ENCODE results near the gene NPAS3. TPM values are rescaled to one million over a fixed set of nuclear protein-coding genes. Genes with fewer than 3 reads are reported as not detected.

The NPAS3 gene
- total RNA-seq, 1 experiment from 2014 or later, result not detected

- Histone ChIP-seq H3K27ac (ENCODE audit: low read depth, low read length) (no peak overlapping the region), H2AFZ (ENCODE audit: low read depth, low read length, poor library complexity, severe bottlenecking) (no peak overlapping the region), H3K4me1 (ENCODE audit: control insufficient read depth in 1 of 2, insufficient read depth in 2 of 2, low read length in 2 of 2) (no peaks in the 10 kb centered on the region), H3K79me2 (ENCODE audit: insufficient read depth, low read length) (no peaks in the 10 kb centered on the region), H3K27me3 (ENCODE audit: insufficient read depth, low read length) (no peaks in the 10 kb centered on the region), H3K4me2 (ENCODE audit: low read length) (no peak overlapping the region), H3K9ac (ENCODE audit: low read length) (no peak overlapping the region), H4K20me1 (ENCODE audit: insufficient read depth) (no peaks in the 10 kb centered on the region), H3K9me2 (ENCODE audit: insufficient read depth) (no peaks in the 10 kb centered on the region), H3K4me3 (replicated peaks in 1 of 2; ENCODE audit: low read depth in 1 of 2, low read length in 2 of 2) (no peak overlapping the region), H3K36me3 (ENCODE audit: control insufficient read depth in 1 of 2, insufficient read depth in 2 of 2, low read length in 2 of 2) (no peaks in the 10 kb centered on the region), H3K9me3 (ENCODE audit: control insufficient read depth in 1 of 2, insufficient read depth in 1 of 2, low read depth in 1 of 2, low read length in 2 of 2) (peaks cover 0 to 4% of the 10 kb centered on the region in 2 experiments; a peak in 1 of 4 replicates)
- intact Hi-C loops (cut with micrococcal nuclease), result no loop called here
- TF ChIP-seq ELF1 (IDR thresholded peaks at IDR 0.05; ENCODE audit: borderline replicate concordance, low read depth) (no peak), SP1 (IDR thresholded peaks at IDR 0.05; ENCODE audit: low read depth) (no peak), EZH2 (IDR thresholded peaks at IDR 0.05) (no peak), MAX (IDR thresholded peaks at IDR 0.05) (no peak), REST (IDR thresholded peaks at IDR 0.05; ENCODE audit: low read depth) (no peak), SRF (IDR thresholded peaks at IDR 0.05; ENCODE audit: low read depth) (no peak), ZNF274 (IDR thresholded peaks at IDR 0.05; ENCODE audit: low read depth, low read length) (no peak), CBX3 (IDR thresholded peaks at IDR 0.05; ENCODE audit: low read depth) (no peak), YY1 (IDR thresholded peaks at IDR 0.05; ENCODE audit: extremely low read depth, insufficient replicate concordance, low read depth, low read length) (no peak), POLR2AphosphoS5 (IDR thresholded peaks at IDR 0.05; ENCODE audit: low read depth, low read length) (no peak), ZBTB33 (IDR thresholded peaks at IDR 0.05; ENCODE audit: extremely low read depth, insufficient replicate concordance, low read length) (no peak), ZFX (IDR thresholded peaks at IDR 0.05) (no peak), CEBPB (IDR thresholded peaks at IDR 0.05; ENCODE audit: low read depth) (no peak), EGR1 (IDR thresholded peaks at IDR 0.05; ENCODE audit: low read depth) (no peak), SIN3A (IDR thresholded peaks at IDR 0.05; ENCODE audit: low read depth) (no peak), TCF7L2 (IDR thresholded peaks at IDR 0.05; ENCODE audit: borderline replicate concordance, extremely low read depth, insufficient read depth, insufficient read length) (no peak), RAD21 (IDR thresholded peaks at IDR 0.05; ENCODE audit: low read depth) (no peak)
- ChIA-PET POLR2A (no interaction called here), CTCF (no interaction called here), RAD21 (ENCODE audit: low non-redundant PET in 1 of 2, low total read pairs in 2 of 2, uncharacterized antibody in 2 of 2, unreplicated experiment in 2 of 2) (no interaction called here)
- DNase-seq (ENCODE audit: low read depth, low spot score), result no peak
- BruUV-seq (replicated peaks), result no TSS peak
- no peak for ATAC-seq
These were observed 512.5 kb downstream of the NPAS3 start for GRCh38 chr14:33451211-33451610.
